ENCODE measurements around the gene NEK11.
A peak's percentile ranks its signal among the peaks of the same experiment; 100 is the strongest.
"Not testable (repeated sequence)": the region's sequence is repeated elsewhere in the genome, so short reads cannot be mapped to it uniquely, and the experiment has no call there.

The NEK11 gene

DNA sequence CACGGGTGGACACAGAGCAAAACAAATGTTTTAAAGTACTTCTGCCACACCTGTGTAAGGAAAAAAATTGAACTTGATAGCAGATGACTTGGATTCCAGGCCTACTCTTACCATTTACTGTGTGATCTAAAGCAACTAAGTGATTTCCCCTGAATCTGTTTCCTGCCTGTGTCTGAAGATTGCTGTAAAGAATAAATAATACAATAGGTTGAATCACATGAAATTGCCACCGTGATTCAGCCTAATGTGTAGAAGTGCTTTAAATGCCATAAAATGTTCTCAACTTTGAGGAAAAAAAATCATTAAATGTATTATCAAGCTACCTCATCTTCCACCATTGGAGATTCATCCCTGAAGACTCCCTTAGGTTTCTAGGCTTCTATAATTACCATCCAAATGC, 327.3 kb downstream of the NEK11 start:
- TF ChIP-seq, protein P1, sequence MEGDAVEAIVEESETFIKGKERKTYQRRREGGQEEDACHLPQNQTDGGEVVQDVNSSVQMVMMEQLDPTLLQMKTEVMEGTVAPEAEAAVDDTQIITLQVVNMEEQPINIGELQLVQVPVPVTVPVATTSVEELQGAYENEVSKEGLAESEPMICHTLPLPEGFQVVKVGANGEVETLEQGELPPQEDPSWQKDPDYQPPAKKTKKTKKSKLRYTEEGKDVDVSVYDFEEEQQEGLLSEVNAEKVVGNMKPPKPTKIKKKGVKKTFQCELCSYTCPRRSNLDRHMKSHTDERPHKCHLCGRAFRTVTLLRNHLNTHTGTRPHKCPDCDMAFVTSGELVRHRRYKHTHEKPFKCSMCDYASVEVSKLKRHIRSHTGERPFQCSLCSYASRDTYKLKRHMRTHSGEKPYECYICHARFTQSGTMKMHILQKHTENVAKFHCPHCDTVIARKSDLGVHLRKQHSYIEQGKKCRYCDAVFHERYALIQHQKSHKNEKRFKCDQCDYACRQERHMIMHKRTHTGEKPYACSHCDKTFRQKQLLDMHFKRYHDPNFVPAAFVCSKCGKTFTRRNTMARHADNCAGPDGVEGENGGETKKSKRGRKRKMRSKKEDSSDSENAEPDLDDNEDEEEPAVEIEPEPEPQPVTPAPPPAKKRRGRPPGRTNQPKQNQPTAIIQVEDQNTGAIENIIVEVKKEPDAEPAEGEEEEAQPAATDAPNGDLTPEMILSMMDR (IDR thresholded peaks at IDR 0.05; ENCODE audit: borderline replicate concordance, control extremely low read depth, extremely low read depth, insufficient read depth, missing control alignments): no peak
- DNase-seq (ENCODE audit: low spot score): no peak
- in situ Hi-C loops (cut with MboI; ENCODE audit: low sequenced_read_pairs, unreplicated experiment): no loop called here

GRCh38 chr3:131356006-131356595, 329.4 kb downstream of the NEK11 start:
- in situ Hi-C loops (cut with MboI; ENCODE audit: low sequenced_read_pairs, unreplicated experiment): no loop called here
- TF ChIP-seq, protein P1 (IDR thresholded peaks at IDR 0.05; ENCODE audit: borderline replicate concordance, control extremely low read depth, extremely low read depth, insufficient read depth, missing control alignments): no peak
- no peak for DNase-seq (ENCODE audit: low spot score)

DNA sequence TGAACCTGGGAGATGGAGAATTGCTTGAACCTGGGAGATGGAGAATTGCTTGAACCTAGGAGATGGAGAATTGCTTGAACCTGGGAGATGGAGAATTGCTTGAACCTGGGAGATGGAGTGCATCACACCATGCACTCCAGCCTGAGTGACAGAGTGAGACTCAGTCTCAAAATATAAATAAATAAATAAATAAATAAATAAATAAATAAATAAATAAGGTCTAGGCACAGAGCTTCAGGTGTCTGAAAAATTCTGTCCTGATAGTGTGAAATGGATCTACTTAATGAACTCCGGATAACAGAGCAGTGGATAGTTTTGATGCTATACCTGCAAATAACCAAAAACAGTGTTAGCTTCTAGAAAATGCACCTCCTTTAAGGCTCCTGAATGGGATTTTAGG, 330.6 kb downstream of the NEK11 start:
- in situ Hi-C loops (cut with MboI; ENCODE audit: low sequenced_read_pairs, unreplicated experiment): no loop called here
- no peak for DNase-seq (ENCODE audit: low spot score)
- TF ChIP-seq, protein P1 (IDR thresholded peaks at IDR 0.05; ENCODE audit: borderline replicate concordance, control extremely low read depth, extremely low read depth, insufficient read depth, missing control alignments): no peak

- DNase-seq (ENCODE audit: low spot score): no peak
- TF ChIP-seq, protein P1 (IDR thresholded peaks at IDR 0.05; ENCODE audit: borderline replicate concordance, control extremely low read depth, extremely low read depth, insufficient read depth, missing control alignments): no peak
- in situ Hi-C loops (cut with MboI; ENCODE audit: low sequenced_read_pairs, unreplicated experiment): no loop called here
Observed at GRCh38 chr3:131360191-131360755, 333.6 kb downstream of the NEK11 start.

GRCh38 chr3:131361066-131361463, 334.4 kb downstream of the NEK11 start:
- in situ Hi-C loops (cut with MboI; ENCODE audit: low sequenced_read_pairs, unreplicated experiment); DNase-seq (ENCODE audit: low spot score): not testable (repeated sequence)

GRCh38 chr3:131361464-131362421, 335.1 kb downstream of the NEK11 start:
- TF ChIP-seq, protein P1 (IDR thresholded peaks at IDR 0.05; ENCODE audit: borderline replicate concordance, control extremely low read depth, extremely low read depth, insufficient read depth, missing control alignments): no peak
- peak; percentile 87 for DNase-seq (ENCODE audit: low spot score)
- in situ Hi-C loops (cut with MboI; ENCODE audit: low sequenced_read_pairs, unreplicated experiment): no loop called here

- in situ Hi-C loops (cut with MboI; ENCODE audit: low sequenced_read_pairs, unreplicated experiment): no loop called here
Observed at GRCh38 chr3:131363275-131363674, 336.6 kb downstream of the NEK11 start.

More at GRCh38 chr3:131363275-131363674, 336.6 kb downstream of the NEK11 start:
- TF ChIP-seq, protein P1 (IDR thresholded peaks at IDR 0.05; ENCODE audit: borderline replicate concordance, control extremely low read depth, extremely low read depth, insufficient read depth, missing control alignments): no peak
- DNase-seq (ENCODE audit: low spot score): no peak
